HTERT RPE-1 (cell line): ENCODE measurements around the gene PCED1B.
"Not testable (repeated sequence)": the region's sequence is repeated elsewhere in the genome, so short reads cannot be mapped to it uniquely, and the experiment has no call there.

ENCODE experiments used
- in situ Hi-C: fragments of 300-500 bp; cut with MboI; formaldehyde crosslinking; loops from 4 replicates; pipeline ENCODE4 v1.14.3; 2020; ENCODE audit warnings: low sequenced_read_pairs

The PCED1B gene

DNA sequence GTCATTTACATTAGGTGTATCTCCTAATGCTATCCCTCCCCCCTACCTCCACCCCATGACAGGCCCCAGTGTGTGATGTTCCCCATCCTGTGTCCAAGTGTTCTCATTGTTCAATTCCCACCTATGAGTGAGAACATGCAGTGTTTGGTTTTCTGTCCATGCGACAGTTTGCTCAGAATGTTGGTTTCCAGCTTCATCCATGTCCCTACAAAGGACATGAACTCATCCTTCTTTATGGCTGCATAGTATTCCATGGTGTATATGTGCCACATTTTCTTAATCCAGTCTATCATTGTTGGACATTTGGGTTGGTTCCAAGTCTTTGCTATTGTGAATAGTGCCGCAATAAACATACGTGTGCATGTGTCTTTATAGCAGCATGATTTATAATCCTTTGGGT lies 37.9 kb downstream of the PCED1B start:
- in situ Hi-C loops = not testable (repeated sequence)

DNA sequence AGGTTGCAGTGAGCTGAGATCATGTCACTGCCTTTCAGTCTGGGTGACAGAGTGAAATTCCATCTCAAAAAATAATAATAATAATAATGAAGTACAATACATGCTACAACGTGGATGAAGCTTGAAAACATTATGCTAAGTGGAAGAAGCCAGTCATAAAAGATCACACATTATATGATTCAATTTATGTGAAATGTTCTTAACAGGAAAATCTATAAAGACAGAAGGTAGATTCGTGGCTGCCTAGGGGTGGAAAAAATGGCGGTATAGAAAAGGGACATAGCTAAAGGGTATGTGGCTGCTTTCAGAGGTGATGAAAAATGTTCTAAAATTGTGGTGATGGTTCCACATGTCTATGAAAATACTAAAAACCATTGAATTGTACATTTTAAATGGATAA lies 41.3 kb downstream of the PCED1B start:
- in situ Hi-C loops = no loop called here

DNA sequence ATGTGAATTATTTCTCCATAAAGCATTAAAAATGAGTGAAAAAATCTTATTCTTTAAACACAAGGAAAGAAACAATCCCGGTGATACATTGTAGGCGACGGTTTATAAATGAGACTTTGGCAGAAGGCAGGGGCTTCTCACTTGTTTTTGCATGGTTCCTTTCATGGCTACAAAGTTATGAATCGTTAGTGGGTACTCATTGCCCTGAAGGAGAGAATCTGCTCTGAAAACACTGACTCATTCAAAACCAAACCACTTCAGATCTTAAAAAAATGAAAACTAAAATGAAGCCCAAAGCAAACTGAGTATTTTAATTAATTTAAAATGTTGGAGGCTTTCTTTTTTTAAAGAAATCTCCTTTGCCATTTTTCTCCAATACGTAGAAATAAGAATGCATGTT lies 41.7 kb downstream of the PCED1B start:
- in situ Hi-C loops = no loop called here

DNA sequence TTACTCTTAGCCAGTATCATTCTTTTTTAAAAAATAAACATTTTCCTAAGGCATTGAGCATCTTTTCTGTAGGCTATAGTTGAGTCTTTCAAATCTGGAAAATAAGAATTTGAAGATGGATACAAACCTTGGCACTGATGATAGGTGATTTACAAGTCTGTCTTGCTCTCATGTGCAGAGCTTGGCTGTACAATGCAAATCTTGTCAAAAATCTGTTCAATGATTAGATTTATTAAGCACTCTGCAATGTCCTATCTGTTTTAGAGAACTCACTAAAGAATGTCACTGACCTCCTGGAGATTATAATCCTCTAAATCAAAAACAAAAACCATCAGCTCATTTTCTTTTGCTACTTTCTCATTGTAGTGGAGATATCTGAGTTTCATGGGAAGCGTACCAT lies 43.2 kb downstream of the PCED1B start:
- in situ Hi-C loops = no loop called here

DNA sequence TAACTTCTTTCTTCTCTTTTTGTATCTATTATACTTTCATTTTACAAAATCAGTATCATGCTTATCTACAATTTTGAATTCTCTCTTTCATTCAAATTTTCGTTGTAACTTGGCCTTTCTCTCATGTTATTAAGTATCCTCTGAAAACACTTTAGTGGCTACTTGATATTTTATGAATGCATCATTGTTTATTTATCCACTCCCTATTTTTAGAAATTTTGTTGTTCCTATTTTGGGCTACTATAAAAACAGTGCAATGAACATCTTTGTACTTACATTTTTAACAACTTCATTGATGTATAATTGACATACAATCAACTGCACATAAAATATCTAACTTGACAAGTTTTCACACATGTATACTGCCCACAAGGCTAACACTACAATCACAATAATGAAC lies 44.3 kb downstream of the PCED1B start:
- in situ Hi-C loops = no loop called here

DNA sequence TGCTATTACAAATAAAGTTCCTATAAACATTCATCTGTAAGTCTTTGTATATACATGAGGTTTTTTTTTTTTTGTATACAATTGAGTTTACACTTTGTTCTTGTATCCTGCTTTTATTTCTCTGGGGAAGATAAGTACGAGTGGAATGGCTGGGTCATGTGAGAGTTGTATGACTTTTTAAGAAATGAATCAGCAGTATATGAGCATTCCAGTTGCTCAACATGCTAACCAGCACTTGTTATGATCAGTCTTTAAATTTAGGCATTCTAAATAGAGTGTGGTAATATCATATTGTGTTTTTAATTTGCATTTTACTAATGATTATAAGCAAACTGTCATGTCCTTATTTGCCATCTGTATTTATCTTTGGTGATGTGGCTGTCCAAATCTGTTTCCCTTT lies 45.0 kb downstream of the PCED1B start:
- in situ Hi-C loops = no loop called here

DNA sequence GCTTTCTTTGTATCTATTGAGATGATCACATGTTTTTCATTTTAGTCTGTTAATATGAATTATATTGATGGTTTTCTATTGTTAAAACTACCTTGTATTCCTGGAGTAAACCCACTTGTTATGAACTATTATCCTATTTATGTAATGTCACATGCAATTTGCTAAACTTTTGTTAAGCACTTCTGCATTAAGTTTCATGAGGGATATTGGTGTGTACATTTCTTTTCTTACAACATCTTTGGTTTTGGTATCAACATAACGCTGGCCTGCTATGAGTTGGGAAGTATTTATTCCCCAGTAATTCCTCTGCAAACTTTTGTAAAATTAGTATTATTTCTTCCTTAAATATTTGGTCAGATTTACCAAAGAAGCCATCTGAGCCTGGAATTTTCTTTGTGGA lies 46.8 kb downstream of the PCED1B start:
- in situ Hi-C loops = no loop called here

DNA sequence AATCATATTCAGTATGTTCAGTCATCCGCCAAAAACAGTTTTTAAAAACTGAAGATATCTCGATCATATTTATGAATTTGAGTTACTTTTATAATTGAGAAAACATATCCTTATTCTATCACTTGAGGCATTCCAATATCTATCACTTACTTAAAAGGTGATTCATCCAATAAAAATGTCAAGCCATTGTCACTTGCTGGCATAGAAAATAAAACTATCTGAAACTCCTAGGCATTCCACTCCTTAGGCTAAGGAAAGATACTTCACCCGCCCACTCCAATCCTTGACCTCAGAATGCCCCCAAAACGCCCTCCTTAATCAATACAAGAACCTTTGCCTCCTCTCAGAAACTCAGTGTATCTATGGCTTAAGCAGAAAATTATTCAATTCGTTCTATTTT lies 51.6 kb downstream of the PCED1B start:
- in situ Hi-C loops = no loop called here

DNA sequence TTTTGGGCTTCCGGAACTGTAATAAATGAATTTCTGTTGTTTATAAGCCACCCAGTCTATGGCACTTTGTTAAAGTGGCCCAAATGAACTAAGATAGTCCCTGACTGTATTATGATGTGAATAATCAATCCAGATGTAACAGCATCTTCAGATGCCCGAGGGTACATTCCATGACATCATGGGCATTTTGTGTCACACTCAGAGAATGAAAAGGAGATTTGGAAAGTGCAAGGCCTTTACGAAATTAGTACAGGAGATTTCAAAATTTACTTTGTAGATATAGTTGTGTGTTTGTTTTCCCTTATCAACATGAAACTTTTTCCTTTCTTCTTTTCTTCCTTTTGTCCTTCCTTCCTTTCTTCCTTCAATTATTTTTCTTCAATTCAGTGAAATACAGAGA lies 54.6 kb downstream of the PCED1B start:
- in situ Hi-C loops = no loop called here

DNA sequence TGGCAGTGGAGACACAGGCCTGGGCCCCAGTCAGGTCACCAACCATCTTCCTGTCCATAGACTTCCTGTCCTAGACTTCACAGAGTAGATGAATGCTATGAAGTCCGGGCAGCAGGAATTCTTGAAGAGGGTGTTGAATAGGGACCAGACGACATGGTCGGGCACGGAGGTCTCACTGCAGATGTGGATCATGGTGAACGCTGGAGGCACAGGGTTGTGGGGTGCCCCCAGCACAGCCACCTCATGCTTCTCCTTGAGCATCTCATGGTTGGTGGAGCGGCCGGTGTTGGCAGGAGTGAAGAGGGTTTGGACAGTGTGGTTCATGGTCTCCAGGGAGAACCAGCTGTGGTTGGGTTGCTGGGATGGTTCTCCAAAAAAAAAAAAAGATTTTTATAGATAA lies 56.2 kb downstream of the PCED1B start:
- in situ Hi-C loops = no loop called here

DNA sequence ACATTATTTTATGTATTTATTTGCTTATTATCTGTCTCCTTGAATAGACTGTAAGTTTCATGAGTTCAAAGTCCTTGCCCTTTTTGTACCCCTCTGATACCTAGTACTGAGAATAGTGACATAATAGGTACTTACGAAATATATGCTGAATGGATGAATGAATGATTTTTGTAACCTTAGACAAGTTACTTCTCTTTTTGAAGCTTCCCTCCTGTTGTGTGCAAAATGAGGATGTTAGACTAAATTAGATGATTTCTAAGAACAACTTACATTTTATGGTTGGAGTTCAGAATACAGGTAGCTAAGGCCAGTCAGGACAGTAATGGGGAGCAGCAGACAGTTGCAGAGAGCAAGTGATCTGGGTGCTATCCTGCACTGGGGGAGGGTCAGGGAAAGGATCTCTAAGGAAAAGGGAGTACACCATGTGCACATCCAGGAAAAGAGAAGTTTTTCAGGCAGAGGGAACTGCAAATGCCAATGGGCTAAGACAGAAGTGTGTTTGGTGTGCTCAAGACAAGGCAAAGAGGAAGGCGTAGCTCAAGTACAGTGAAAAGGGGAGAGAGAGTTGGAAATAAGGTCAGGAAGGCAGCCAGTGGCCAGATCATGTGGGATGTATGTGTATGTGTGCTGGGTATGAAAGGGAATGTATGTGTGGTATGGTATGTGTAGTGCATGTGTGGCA lies 59.7 kb downstream of the PCED1B start:
- in situ Hi-C loops = no loop called here

DNA sequence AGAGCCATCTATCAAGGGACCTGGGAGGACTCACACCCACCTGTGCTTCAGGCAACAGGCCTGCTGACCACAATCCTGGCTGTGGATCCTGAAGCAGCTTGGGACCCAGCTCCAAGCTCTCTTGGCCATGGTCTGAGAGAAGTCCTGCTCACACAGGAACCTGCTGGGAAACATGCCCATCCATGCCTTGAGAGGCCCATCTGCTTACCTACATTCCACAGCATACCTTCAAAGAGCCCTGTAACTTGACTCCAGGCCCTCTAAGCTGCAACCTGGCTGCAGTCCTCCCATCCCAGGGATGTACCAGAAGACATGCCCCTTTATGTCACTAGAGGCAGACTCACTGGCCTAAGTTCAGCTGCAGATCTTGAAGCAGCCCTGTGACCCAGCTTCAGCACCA lies 62.0 kb downstream of the PCED1B start:
- in situ Hi-C loops = no loop called here

DNA sequence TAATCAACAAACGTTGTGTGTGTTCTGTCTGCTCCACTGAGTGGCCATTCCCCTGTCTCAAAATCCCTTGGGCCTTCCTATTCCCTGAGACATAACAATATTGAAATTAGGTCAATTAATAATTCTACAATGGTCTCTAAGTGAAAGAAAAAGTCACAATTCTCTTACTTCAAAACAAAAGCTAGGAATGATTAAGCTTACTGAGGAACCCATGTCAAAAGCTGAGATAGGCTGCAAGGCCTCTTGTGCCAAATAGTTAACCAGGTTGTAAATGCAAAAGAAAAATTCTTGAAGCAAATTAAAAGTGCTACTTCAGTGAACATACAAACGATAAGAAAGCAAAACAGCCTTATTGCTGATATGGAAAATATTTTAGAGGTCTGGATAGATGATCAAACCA lies 65.3 kb downstream of the PCED1B start:
- in situ Hi-C loops = no loop called here

DNA sequence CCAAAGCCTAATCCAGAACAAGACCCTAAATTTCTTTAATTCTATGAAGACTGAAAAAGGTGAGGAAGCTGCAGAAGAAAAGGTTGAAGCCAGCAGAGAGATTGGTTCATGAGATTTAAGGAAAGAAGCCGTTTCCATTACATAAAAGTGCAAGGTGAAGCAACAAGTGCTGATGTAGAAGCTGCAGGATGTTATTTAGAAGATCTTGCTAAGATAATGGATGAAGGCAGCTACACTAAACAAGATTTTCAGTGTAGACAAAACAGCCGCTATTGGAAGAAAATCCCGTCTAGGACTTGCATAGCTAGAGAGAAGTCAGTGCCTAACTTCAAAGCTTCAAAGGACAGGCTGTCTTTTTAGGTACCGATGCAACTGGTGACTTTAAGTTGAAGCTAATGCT lies 65.8 kb downstream of the PCED1B start:
- in situ Hi-C loops = no loop called here

DNA sequence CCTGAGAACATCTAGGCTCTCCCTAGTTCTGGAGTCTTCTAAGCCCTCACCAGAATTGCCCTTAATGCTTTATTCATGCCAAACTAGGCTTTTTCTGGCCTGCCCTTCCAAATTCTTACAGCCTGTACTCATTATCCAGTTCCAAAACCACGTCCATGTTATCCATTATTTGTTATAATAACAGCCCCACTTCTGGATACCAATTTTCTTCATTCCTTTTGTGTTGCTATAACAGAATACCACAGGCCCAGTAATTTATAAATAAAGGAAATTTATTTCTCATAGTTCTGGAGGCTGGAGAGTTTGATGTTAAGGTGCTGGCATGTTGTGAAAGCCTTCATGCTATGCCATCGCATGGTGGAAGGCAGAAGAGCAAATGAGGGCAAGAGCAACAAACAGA lies 68.3 kb downstream of the PCED1B start:
- in situ Hi-C loops = no loop called here

DNA sequence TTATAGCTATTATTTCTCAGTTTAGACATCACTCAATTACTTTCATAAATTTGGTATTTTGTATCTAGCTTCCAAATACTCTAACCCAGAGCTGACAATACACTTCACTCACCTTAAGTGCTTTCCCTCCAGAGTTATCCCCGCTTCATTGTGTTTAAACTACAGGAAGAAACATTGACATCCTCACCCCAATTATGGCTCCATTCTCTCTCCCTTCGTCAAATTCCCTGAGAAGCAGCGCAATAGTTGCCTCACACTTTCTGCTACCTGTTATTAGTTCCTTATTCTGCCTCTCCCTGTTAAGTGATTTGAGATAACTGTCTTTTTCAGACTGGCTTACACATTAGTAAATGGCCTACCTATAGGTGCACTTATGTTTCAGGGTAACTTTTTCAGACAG lies 69.7 kb downstream of the PCED1B start:
- in situ Hi-C loops = no loop called here

DNA sequence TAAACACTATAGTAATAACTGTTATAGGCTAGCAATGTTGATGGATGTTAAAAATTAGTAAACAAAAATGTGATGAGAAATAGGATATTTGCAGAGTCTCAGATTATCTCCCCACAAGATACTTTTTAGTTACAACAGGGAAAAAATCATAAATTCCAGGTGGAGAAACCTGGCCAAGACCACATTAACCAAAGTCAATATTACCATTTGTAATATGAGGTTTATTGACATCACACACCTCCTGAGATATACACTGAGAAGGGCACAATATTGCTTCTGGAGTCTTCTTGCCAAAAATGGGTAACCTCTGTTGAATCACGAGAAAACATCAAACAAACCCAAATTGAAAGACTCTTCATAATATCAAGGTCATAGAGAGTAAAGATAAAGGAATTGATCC lies 72.7 kb downstream of the PCED1B start:
- in situ Hi-C loops = no loop called here

DNA sequence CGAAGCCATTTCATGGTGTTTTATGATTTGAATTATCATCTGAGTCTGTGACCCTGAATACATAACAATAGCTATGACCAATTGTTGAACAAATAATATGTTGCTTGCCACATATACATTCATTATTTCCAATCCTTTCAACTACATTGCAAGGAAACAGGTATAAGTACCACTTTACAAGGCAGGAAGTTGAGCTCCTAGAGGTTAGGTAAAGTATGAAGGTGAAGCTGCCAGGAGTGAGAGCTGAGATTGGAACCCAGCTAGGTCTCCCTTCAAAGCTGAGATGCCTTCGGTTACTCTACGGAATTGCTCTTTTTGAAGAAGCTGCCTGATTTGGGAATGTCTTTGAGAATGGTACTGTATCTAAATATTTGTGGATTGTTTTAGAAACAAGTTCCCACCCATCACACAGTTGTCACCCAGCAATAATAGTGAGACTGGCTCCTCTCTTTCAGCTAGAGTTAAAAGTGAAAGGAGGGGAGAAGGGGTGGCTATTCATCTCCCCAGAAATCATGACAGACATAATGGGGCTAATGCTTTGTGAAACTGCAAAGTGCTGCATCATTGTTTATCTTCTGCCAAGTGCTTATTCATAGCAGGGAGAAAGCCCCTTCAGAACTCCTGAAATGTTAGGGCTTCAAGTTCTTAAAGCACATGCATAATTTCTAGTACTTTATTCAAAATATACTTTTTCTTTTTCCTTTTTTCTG lies 76.2 kb downstream of the PCED1B start:
- in situ Hi-C loops = no loop called here

DNA sequence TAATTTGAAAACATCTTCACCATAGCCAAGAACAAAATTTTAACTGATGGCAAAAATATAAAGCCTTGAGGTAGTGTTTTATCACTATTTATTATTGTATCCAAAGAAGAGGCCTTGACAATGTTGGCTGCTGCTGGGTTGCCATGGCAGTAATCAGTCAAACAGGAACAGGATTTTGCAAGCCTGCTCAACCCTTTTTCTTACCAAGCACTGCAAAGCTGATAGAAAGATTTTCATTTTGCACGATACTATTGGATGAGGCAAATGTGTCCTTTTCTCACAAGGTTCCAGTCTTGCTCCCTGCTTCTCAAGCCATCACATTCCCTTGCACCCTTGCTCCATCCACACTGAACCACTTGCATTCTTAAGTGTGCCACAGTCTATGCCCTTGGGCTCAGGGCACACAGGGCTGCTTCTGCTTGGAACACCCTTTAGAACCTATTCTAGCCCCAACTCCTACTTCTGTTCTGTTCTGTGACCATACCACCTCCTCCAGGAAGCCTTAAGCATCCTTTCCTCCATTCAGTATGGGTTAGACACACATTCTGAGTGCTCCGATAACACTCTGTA lies 76.8 kb downstream of the PCED1B start:
- in situ Hi-C loops = no loop called here

DNA sequence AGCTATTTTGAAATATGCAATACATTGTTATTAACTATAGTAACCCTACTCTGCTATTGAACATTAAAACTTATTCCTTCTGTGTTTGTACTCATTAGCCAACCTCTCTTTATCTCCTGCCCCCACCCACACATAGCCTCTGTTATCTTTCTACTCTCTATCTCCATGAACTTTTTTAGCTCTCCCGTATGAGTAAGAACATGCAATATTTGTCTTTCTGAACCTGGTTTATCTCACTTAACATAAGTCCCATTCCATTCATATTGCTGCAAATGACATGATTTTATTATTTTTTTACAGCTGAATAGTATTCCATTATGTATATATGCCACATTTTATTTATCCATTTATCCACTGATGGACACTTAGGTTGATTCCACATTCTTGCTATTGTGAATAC lies 79.4 kb downstream of the PCED1B start:
- in situ Hi-C loops = no loop called here

DNA sequence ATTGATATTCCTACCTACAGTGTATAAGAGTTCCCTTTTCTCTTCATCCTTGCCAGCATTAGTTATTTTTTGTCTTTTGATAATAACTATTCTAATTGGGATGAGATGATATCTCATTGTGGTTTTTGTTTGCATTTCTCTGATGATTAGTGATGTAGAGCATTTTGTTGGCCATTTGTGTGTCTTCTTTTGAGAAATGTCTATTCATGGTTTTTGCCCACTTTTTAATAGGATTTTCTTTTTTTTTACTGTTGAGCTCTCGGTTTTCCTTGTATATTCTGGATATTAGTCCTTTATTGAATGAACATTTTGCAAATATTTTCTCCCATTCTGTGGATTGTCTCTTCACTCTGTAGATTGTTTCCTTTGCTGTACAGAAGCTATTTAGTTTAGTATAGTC lies 79.9 kb downstream of the PCED1B start:
- in situ Hi-C loops = no loop called here
